DMS53 treated with DMSO at 0.1 percent for 48 hours (cell line): ENCODE measurements around the gene STK40.

ENCODE experiments used
- DNase-seq: peaks from one replicate; lab custom pipeline; 2025; ENCODE audit not compliant: unreplicated experiment; lab: John Stamatoyannopoulos, UW

The STK40 gene

DNA sequence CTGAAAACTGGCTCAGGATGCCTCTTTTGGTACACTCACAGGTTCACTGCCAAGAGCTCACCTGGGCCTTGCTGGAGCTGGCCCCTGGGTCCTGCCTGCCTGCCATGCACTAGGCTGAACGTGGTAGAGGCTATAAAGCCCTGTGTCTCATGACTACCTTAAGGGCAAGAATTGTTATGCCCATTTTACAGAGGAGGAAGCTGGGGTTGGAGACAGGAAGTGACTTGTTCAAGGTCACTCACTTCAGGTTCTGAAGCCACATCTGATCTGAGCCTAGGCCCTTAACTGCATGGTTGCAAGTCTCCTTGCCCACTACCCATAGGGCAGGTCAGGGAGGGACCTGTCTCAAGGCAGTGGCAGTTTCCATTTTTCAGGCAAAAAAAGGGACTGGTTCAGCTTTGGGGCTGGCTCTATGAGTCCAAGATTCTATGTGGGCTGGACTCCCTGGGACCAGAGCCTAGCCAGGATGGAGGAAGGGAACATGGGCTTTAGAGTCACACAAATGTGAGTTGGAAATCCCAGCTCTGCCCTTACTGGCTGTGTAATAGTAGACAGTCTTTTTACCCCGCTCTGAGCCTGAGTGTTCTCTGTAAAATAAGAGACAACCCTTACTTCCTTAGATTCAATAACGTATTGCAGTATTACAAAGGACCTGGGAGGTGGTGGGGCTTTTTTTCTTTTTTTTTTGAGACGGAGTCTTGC, 7.8 kb downstream of the STK40 start:
- no peak for DNase-seq

DNA sequence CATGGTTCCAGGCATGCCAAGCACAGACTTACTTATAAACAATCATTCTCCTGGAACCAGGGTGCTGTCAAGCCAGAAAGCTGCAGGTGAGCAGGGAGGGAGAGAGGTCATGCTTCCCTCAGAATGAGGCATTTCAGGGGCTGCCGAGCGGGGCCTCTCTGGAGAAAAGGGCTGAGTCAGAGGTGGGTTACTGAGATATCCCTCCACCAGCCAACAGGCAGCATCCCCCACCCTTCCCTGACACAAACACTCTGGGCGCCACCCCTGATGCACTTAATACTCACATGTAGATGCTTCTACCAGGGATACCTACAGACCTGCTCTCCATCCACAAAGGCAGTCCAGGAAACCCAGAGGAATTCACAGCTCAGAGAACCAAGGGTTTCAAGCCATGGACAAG, 13.1 kb downstream of the STK40 start:
- DNase-seq, result no peak

- peak; percentile 74 for DNase-seq
Observed at GRCh38 chr1:36369061-36369861, 16.5 kb downstream of the STK40 start.

GRCh38 chr1:36367798-36368197, 17.9 kb downstream of the STK40 start:
- DNase-seq, result no peak

GRCh38 chr1:36367066-36367465, 18.7 kb downstream of the STK40 start:
- DNase-seq, result no peak

DNA sequence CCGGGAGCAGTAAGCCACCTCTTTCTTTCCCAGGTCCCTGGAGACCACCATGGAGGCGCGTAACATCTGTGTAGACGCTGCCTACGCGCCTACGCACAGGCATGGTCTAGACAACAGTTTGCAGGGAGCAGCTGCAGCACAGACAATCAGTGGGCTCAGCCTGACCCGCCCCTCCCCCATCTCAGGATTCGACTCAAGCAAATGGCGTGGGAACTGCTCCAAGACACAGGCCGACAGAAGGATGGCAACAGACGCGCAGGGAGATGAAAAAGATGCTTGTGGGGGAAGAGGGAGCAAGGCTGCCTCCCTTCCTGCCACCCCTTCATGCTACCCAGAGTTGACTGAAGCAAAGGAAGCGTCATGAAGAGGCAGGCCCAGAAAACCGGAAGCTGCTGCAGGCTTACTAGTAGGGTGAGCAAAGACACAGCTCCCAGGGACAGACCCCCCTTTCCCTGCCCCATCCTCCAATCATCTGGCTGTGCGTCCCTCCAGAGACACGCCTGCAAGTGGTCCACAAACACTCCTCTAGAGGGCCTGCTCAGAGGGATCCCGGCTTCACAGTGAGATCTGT, 19.5 kb downstream of the STK40 start:
- no peak for DNase-seq

DNA sequence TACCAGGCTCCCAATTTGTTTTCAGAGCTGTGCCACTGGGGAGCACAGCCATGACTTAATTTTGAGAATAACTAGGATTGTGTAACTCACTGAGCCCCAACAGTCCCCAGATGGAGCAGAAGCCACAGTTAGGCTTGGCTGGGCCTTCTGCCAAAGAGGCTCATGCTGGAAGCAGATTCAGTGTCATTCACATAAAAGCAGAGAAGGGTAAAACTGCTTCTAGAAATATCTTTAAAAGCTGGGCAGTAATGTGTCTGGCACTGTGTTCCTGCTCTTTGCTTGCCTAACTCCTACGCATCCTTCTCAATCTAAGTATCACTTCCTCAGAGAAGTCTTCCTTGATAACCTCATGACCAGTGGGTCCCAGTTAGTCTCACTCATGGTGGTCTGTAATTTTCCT, 20.3 kb downstream of the STK40 start:
- no peak for DNase-seq

GRCh38 chr1:36359911-36360550, 25.7 kb downstream of the STK40 start:
- DNase-seq, result no peak

DNA sequence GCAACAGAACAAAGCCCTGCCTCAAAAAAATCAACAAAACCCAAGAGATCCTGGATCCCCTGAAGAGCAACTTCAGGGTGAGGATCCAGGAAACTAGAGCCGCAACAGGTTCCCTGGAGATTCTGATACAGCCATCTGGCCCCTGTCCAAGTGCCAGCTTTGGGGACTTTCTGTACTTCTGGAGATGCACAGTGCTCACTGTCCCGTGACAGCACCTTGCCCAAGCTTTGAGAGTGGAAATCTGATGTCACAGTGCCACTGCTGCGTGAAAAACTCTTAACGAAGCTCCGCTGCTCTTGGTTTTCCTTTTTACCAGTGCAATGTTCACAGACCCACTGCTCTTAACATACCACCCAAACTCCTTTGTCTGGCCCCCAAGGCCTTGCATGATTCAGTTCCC, 26.3 kb downstream of the STK40 start:
- DNase-seq, result no peak

DNA sequence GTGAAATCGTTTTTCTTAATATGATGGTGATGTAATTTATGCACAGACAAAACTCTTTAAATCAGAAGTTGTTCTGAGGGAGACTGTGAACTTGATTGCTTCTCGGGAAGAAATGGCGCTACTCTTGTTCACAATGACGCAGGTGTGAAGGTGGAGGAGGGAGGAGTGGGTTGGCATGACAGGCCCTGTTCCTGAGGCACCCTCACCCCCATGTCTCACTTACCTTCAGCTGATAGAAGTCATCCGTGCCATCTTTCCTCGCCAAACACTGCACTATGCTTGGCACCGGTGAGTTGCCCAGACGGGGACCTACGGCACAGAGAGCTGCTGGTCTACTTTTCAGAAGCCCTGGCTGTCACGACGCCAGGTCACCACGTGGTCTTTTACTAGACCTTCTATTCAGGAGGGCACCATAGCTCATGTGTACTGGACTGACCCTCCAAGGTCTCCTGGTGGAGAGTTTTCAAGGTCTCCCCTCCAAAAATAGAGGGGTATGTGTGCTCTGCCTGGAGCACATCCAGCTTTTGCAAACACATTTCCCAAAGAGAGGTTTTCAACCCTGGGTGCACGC, 27.1 kb downstream of the STK40 start:
- no peak for DNase-seq

- no peak for DNase-seq
Observed at GRCh38 chr1:36355811-36356210, 29.9 kb downstream of the STK40 start.

DNA sequence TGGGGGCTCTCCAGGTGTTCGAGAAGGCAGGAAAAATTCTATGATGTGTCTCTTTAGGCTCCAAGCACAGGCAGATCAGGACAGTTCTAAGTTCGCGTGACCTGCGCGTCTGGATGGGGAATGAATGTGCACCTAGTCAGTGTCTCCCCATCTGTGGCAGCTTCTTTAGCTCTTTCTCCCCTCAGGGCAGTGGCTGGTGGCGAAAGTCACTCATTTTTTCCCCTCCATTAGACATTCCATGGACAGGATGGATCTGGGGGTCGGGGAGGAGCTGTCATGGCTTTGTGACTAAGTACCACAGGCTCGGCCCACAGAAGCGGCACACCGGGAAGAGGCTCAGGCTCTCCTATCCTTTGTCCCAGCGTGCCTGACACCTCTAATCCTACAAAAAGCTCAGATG, 31.2 kb downstream of the STK40 start:
- DNase-seq, result no peak

DNA sequence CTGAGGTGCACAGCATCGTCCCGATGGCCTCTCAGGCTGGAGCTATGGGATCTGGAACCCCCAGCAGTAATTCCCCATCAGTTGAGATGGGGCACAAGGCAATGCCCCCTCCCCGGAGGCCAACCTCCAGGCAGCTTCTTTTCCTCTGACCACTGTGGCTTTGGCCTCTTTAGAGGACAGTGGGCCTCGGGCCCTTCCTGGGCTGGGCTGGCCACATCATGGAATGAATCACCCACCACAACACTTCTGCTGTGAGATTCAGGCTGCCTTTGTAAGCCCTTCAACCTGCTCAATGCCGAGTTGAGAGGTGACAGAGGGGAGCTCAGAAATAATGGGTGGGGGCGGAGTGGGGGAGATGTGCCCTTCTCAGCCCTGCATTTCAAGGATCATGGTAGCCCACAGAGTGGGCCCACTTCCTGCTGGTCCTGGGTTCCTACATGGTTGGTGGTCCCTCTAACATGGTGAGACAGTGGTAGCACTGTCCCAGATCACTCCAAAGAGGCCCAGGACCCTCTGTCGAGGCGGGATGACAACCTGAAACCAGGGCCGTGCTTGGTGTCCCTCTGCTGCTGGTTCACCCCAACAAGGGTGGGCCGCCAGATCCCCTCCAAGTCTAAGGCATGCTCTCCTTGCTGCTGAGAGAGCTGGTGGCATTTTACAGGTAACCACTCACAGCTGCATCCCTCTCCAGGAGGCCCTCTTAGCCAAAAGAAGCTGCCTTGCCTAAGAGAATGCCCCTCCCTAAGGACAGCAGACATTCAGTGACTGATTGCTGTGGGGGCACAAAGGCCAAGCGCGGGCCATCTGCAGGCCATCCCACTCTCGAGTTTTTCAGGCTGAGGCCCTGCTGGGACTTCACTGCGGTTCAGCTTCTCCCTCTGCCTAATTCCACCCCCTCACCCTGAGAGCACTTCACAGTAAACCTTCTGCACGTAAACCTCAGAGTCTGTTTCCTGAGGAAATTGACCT, 32.5 kb downstream of the STK40 start:
- no peak for DNase-seq

GRCh38 chr1:36352125-36352909, 33.4 kb downstream of the STK40 start:
- DNase-seq, result no peak

DNA sequence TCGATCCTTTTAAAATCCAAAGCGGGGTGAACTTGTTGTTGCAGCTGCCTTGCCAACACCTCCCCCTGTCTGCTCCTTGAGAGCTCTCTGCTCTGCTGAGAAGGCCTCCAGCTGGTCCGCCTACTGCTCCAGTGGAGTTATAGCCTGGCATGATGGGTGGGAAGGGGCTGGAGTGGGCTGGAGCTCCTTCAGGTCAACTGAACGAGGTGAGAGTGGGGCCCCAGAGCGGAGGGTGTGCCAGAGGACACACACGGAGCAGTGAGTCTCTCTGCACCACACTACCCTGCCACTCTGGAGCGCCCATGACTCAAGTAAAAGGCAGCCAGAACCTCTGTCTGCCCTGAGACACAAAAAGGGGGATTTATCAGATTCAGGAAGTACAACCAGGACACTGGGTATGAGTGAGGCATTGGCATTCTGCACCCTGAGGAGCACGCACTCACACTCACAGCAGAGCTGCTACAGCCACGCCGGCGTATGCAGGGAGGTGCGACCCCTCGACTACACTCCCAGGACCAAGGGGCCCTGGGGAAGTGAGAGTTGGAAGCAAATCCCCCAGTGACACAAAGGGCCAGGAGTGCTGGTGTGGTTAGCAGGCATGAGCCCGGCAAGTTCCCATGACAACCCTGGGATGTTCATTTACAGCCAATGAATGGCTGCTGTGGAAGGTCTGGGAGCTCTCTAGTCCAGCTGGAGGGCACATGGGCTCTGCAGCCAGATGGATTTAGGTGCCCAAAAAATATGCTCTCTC, 34.3 kb downstream of the STK40 start:
- no peak for DNase-seq

GRCh38 chr1:36350659-36351226, 35.0 kb downstream of the STK40 start:
- no peak for DNase-seq

- no peak for DNase-seq
Observed at GRCh38 chr1:36349839-36350238, 35.9 kb downstream of the STK40 start.

DNA sequence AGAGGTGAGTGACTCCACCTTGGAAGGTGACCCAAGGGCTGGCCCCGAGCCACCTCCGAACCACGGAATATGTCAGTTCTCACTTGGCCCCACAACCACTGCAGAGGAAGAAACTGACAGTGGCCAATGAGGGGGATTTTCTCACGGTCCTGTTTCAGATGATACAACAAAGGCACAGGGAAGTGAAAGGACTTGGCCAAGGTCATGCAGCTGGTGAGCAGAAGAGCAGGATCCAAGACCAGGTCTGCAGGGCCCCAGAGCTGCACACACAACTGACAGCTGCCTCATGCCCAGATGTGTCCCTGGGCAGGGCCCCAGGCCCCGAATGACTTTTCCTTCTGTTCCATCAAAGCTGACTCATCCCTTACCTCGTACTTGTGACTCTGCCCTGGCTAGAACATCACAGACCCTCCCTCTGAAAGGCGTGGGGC, 36.5 kb downstream of the STK40 start:
- no peak for DNase-seq
